HCT116 (cell line): Measurements from ENCODE around the gene CRCP.

Experiments
- CEBPB ChIP-seq: IDR thresholded peaks from 2 replicates; pipeline ENCODE4 v1.6.1; 2012; ENCODE audit warnings: low read depth
- EZH2 ChIP-seq: fragments of 200-600 bp; sonication (generic); IDR thresholded peaks from 2 replicates; pipeline ENCODE4 v1.6.1; 2017; ENCODE audit warnings: antibody characterized with exemption, mixed run types
- JUND ChIP-seq: IDR thresholded peaks from 2 replicates; pipeline ENCODE4 v1.6.1; 2012
- POLR2A ChIP-seq: IDR thresholded peaks from 2 replicates; pipeline ENCODE4 v1.7.0; 2011; ENCODE audit warnings: borderline replicate concordance; ENCODE audit not compliant: insufficient read depth, insufficient read length; ENCODE audit errors: extremely low read depth
- POLR2AphosphoS5 ChIP-seq: IDR thresholded peaks from 2 replicates; pipeline ENCODE4 v1.6.1; 2011; ENCODE audit warnings: mild to moderate bottlenecking, low read depth, low read length, moderate library complexity
- SRF ChIP-seq: IDR thresholded peaks from 2 replicates; pipeline ENCODE4 v1.6.1; 2012; ENCODE audit warnings: low read depth
- TCF7L2 ChIP-seq: IDR thresholded peaks from 2 replicates; pipeline ENCODE4 v1.7.0; 2011; ENCODE audit warnings: borderline replicate concordance, inconsistent platforms; ENCODE audit not compliant: insufficient read depth, insufficient read length; ENCODE audit errors: extremely low read depth
- YY1 ChIP-seq: IDR thresholded peaks from 2 replicates; pipeline ENCODE4 v1.6.1; 2011; ENCODE audit warnings: low read length, low read depth, moderate library complexity, mild to moderate bottlenecking; ENCODE audit not compliant: insufficient replicate concordance; ENCODE audit errors: extremely low read depth
- TF ChIP-seq, protein P1 (sequence below), 3 experiments: fragments of 200-600 bp in 1 of 3; sonication (generic) in 1 of 3; IDR thresholded peaks in 2 of 3; conservative IDR thresholded peaks in 1 of 3; 2 replicates each; pipeline ENCODE4 v1.5.1; 2012 to 2017; ENCODE audit warnings: low read depth in 2 of 3, low read length in 2 of 3, antibody characterized with exemption in 1 of 3, borderline replicate concordance in 1 of 3, control low read depth in 1 of 3, mild to moderate bottlenecking in 1 of 3, mixed read lengths in 1 of 3, mixed run types in 1 of 3, moderate library complexity in 1 of 3; ENCODE audit not compliant: insufficient read depth in 1 of 3
- TF ChIP-seq, protein P2 (sequence below): IDR thresholded peaks from 2 replicates; pipeline ENCODE4 v1.6.1; 2012; ENCODE audit warnings: low read depth

DNA sequence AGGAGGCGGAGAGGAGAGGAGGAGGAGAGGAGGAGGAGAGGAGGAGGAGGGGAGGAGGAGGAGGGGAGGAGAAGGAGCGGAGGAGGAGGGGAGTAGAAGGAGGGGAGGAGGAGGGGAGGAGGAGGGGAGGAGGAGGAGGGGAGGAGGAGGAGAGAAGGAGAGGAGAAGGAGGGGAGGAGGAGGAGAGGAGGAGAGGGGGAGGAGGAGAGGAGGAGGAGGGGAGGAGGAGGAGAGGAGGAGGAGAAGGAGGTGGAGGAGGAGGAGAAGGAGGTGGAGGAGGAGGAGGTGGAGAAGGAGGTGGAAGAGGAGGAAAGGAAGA is 15.5 kb upstream of the CRCP start:
- TF ChIP-seq POLR2AphosphoS5 (no peak), CEBPB (no peak), TCF7L2 (no peak), YY1 (no peak), JUND (no peak), POLR2A (no peak), SRF (no peak), EZH2 (no peak)
- TF ChIP-seq, protein P1, sequence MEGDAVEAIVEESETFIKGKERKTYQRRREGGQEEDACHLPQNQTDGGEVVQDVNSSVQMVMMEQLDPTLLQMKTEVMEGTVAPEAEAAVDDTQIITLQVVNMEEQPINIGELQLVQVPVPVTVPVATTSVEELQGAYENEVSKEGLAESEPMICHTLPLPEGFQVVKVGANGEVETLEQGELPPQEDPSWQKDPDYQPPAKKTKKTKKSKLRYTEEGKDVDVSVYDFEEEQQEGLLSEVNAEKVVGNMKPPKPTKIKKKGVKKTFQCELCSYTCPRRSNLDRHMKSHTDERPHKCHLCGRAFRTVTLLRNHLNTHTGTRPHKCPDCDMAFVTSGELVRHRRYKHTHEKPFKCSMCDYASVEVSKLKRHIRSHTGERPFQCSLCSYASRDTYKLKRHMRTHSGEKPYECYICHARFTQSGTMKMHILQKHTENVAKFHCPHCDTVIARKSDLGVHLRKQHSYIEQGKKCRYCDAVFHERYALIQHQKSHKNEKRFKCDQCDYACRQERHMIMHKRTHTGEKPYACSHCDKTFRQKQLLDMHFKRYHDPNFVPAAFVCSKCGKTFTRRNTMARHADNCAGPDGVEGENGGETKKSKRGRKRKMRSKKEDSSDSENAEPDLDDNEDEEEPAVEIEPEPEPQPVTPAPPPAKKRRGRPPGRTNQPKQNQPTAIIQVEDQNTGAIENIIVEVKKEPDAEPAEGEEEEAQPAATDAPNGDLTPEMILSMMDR (IDR thresholded peaks at IDR 0.05 in 2 of 3, conservative IDR thresholded peaks at IDR 0.05 in 1 of 3; ENCODE audit: borderline replicate concordance in 1 of 3, insufficient read depth in 1 of 3, low read depth in 2 of 3, low read length in 2 of 3) = no peak
- TF ChIP-seq, protein P2, sequence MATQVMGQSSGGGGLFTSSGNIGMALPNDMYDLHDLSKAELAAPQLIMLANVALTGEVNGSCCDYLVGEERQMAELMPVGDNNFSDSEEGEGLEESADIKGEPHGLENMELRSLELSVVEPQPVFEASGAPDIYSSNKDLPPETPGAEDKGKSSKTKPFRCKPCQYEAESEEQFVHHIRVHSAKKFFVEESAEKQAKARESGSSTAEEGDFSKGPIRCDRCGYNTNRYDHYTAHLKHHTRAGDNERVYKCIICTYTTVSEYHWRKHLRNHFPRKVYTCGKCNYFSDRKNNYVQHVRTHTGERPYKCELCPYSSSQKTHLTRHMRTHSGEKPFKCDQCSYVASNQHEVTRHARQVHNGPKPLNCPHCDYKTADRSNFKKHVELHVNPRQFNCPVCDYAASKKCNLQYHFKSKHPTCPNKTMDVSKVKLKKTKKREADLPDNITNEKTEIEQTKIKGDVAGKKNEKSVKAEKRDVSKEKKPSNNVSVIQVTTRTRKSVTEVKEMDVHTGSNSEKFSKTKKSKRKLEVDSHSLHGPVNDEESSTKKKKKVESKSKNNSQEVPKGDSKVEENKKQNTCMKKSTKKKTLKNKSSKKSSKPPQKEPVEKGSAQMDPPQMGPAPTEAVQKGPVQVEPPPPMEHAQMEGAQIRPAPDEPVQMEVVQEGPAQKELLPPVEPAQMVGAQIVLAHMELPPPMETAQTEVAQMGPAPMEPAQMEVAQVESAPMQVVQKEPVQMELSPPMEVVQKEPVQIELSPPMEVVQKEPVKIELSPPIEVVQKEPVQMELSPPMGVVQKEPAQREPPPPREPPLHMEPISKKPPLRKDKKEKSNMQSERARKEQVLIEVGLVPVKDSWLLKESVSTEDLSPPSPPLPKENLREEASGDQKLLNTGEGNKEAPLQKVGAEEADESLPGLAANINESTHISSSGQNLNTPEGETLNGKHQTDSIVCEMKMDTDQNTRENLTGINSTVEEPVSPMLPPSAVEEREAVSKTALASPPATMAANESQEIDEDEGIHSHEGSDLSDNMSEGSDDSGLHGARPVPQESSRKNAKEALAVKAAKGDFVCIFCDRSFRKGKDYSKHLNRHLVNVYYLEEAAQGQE = no peak
